Endometrial microvascular endothelial cells (primary cell): Measurements from ENCODE around the gene LAMC2. TPM values are rescaled to one million over a fixed set of nuclear protein-coding genes. Genes with fewer than 3 reads are reported as not detected.

Experiments
- in situ Hi-C: cut with HindIII; loops from 2 replicates; pipeline ENCODE4 v1.10.0; 2017; ENCODE audit warnings: low sequenced_read_pairs, low pct_unique_long_range_greater_than_20kb; ENCODE audit errors: inconsistent ontology term
- total RNA-seq: library from RNA; depleted of rRNA; stranded (reverse); fragments of >200 nt; gene quantifications from one replicate; pipeline ENCODE4 v1.2.3, GENCODE V29; 2015; ENCODE audit errors: inconsistent ontology term

The LAMC2 gene
- total RNA-seq, 1 donor from 2014 or later = 2.4 TPM

GRCh38 chr1:183165456-183165855, 20.6 kb upstream of the LAMC2 start:
- in situ Hi-C loops = no loop called here

GRCh38 chr1:183166454-183166853, 19.6 kb upstream of the LAMC2 start:
- in situ Hi-C loops = no loop called here

DNA sequence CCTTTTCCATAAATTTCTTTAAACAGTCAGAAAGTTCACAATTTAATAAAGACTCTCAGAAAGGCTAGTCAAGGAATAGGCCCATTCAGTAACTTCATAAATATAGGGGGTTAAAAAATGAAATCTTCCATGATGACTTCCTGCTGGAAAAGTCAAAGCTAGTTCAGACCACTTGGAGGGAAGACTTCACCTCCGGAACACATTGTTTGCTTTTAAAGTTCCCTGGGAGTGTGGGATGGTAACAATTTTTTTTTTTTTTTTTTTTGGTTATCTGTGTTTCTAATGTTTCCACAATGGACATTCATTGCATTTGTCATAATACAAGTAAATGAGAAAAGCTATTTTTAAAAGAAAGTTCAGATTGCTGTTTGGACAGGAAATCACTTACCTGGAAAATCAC, 18.4 kb upstream of the LAMC2 start:
- in situ Hi-C loops = no loop called here

DNA sequence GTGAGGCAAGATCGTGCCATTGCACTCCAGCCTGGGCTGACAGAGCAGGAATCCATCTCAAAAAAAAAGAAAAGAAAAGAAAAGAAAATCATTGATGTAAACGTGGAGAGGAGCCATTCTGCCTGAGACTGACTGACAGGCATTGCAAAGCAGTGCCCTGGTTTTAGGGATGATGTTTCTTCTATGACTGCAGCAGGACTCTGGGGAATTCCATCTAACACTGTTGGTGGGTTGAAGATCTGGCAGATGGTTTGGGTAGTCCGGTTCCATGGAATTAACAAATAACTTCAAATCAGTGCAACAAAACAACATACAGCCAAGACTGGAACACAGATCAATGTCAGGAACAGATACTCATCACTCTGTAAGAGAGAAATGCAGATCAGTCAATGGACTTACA, 17.8 kb upstream of the LAMC2 start:
- in situ Hi-C loops = no loop called here

- in situ Hi-C loops = no loop called here
These were observed 12.2 kb upstream of the LAMC2 start for GRCh38 chr1:183173828-183174227.

GRCh38 chr1:183175631-183176030, 10.4 kb upstream of the LAMC2 start:
- in situ Hi-C loops = no loop called here

- in situ Hi-C loops = no loop called here
These were observed 7.5 kb upstream of the LAMC2 start for GRCh38 chr1:183178545-183178944.

GRCh38 chr1:183179033-183179432, 7.0 kb upstream of the LAMC2 start:
- in situ Hi-C loops = no loop called here

GRCh38 chr1:183180218-183180617, 5.8 kb upstream of the LAMC2 start:
- in situ Hi-C loops = no loop called here

DNA sequence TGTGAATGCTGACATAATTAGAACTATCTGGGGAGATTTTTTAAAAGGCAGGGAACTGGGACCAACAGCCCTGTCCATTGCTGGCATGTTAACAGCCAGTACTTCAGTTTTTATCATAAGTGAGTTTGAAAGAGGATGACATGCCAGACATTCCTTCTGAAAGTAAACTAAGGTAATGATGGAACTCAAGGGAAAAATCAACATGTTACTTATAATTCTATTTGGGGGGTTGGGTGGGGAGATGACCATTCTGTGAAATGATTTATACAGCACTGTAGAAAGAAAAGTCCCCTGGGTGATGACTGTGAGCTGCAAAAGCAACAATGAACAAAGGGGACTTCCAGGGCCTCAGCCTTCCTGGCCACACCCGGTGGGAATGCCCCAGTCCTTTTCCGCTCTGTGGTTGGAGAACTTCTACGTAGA, 5.4 kb upstream of the LAMC2 start:
- in situ Hi-C loops = no loop called here

- in situ Hi-C loops = no loop called here
These were observed 777 bp downstream of the LAMC2 start for GRCh38 chr1:183186841-183187240.

DNA sequence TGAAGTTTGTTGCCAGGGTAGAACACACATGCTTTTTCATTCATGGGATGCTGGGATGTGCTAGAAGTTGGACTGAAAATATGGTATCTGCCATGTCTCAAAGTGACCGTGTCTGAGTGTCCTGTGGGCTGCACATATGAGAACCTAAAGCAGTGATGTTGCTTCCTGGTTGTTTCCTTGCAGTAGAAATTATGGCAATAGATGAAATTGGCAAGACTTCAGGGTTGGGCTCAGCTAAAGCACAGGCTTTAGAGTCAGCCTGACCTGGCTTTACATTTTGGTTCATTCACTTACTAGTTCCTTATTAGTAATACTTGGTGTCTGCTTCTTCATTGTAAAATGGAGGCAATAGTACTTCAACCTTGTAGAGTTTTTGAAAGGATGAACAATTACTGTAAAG, 2.2 kb downstream of the LAMC2 start:
- in situ Hi-C loops = no loop called here

- in situ Hi-C loops = no loop called here
These were observed 5.8 kb downstream of the LAMC2 start for GRCh38 chr1:183191833-183192232.

GRCh38 chr1:183193963-183194525, 8.0 kb downstream of the LAMC2 start:
- in situ Hi-C loops = no loop called here

- in situ Hi-C loops = no loop called here
These were observed 8.6 kb downstream of the LAMC2 start for GRCh38 chr1:183194527-183195141.

- in situ Hi-C loops = no loop called here
These were observed 9.1 kb downstream of the LAMC2 start for GRCh38 chr1:183195142-183195574.

- in situ Hi-C loops = no loop called here
These were observed 11.7 kb downstream of the LAMC2 start for GRCh38 chr1:183197762-183198161.

DNA sequence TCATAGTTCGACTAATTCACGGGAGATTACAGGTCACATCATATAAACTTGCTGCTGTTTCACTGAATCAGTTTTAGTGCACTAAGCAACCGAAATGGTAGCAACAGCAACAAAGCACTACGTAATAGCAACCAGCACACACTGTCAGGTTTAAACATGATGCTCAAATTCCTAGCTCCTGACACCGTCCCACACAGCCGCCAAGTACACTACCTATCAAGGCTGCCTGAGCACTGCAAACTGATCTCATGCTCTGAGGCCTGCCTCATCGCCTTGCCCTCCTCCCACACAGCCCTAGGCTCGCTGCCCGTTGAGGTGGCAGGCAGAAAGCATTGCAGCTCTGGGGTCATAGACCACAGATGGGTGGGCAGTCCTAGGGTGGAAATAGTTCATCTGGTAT, 12.4 kb downstream of the LAMC2 start:
- in situ Hi-C loops = no loop called here

DNA sequence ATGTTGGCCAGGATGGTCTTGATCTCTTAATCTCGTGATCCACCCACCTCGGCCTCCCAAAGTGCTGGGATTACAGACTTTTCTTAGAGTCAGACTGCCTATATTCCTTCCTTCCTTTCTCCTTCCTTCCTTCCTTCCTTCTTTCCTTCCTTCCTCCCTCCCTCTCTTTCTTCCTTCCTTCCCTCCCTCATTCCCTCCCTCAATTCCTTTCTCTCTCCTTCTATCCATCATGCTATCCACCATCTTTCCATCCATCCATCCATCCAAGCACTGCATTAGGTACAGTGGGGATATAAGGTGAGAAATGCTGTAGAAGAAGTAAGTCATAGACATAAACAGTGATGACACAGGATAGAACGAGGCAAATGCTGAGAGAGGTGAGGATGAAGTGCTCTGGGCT, 13.2 kb downstream of the LAMC2 start:
- in situ Hi-C loops = no loop called here

DNA sequence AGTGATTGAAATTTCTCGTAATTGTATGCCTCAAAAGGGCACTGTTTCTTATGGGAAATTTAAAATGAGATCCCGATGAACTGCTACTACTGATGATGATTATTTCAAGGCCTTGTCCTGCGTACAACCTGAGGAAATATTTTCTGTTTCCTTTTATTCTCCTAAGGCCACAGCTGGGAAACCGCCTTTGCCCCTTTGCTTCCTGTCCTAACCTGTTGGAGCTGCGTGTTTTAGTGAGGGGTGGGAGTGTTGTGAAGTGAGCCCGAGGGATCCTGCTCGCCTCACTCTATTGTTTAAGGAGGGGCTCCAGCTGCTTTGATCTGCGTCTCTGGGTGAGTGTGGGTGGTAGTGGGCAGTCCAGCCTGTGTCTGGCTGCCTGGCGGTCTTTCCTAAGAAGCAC, 14.4 kb downstream of the LAMC2 start:
- in situ Hi-C loops = no loop called here

GRCh38 chr1:183203094-183203493, 17.0 kb downstream of the LAMC2 start:
- in situ Hi-C loops = no loop called here
